ENCODE measurements around the gene GPRIN1. TPM values are rescaled to one million over a fixed set of nuclear protein-coding genes. Genes with fewer than 3 reads are reported as not detected.
A peak's percentile ranks its signal among the peaks of the same experiment; 100 is the strongest.

GPRIN1 gene
- total RNA-seq = 1 to 10 TPM; 1.7 to 1.9 TPM
- long read RNA-seq, partial matches to known transcripts = 4 of 4 reads
- long read RNA-seq, other reads (novel, unspliced or antisense) = 0 of 4 reads

GRCh38 chr5:176609724-176610434 is at the start of gene GPRIN1:
Gene GPRIN1 (minus strand): TSS chr5:176610156. CDS start chr5:176599834, 10,322 bp downstream.
- intact Hi-C loops (cut with DNase I, micrococcal nuclease) = no loop called here
- DNase-seq = peak in 1 of 2 donors; percentile 57

DNA sequence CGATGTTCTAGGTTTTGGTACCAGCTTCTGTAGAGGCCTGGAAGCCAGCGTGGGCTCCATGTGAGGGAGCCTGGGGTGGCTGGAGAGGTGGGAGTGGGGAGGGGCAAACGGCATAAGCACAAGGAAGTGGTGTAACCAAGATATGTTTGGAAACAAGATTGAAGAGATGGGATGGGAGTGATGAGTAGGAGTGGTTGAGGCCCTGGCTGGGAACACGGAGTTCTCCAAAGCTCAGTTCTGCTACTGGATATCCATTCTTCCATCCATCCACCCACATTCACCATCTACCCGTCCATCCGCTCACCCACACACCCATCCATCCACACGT is 49.5 kb upstream of the GPRIN1 start:
- intact Hi-C loops (cut with DNase I, micrococcal nuclease) = no loop called here
- DNase-seq = no peak
- ATAC-seq = no peak

More at GRCh38 chr5:176609724-176610434, at the start of gene GPRIN1:
- peak; percentile 88 for ATAC-seq

DNA sequence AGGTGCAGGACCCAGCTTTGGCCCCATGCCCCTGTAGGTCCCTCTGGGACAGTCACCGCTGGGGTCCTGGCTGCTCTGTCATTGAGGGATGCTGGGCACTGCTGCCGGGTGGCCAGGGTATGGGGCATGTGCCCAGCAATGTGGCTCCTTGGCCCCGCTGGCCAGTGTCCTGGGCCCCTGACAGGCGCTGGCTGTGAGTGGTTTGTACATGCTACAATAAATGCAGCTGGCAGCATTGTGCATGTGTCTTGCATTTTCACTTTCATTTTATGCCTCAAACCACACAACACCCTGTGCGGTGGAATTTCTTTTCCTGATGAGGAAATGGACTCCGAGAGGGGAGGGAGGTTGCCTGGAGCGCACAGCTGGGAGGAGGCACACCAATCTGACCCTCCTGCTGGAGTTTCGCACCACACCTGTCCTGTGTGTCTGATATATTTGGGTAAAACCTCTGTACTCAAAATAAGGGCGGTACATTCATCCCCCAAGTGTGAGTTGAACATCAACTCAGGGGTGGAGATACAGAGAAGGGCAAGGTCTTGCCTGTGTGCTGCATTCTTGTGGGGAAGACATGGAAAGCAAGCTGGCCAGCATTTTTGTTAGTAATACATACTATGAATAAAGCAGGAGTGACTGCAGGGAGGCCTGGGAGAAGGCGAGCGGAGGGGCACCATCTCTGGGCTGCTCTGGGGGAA is 49.0 kb upstream of the GPRIN1 start:
- peak; percentile 35 to 54 for DNase-seq
- intact Hi-C loops (cut with DNase I, micrococcal nuclease) = no loop called here
- peak; percentile 82 for ATAC-seq

GRCh38 chr5:176658007-176658599 is 48.1 kb upstream of the GPRIN1 start:
- intact Hi-C loops (cut with DNase I, micrococcal nuclease) = no loop called here
- peak; percentile 79 for ATAC-seq
- DNase-seq = peak; percentile 61 to 72

- intact Hi-C loops (cut with DNase I, micrococcal nuclease) = no loop called here
- ATAC-seq (no peak), DNase-seq (no peak)
Measured at GRCh38 chr5:176656467-176656990, 46.6 kb upstream of the GPRIN1 start.

DNA sequence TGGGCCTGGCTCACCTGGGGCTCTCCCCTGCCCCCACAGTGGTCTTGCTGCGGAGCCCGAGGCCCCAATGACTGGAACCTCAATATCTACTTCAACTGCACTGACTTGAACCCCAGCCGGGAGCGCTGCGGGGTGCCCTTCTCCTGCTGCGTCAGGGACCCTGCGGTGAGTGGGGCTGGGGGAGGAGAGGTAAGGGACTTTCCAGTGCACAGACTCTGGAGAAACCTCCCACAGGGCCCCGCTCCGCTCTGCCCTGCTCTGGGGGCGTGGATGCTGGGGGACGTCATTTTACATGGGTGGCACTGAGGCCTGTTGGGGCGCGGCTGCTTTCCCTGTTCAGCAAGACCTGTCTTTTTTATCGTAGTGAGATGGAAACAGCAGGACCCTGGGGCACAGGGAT is 44.9 kb upstream of the GPRIN1 start:
- intact Hi-C loops (cut with DNase I, micrococcal nuclease) = no loop called here
- DNase-seq = no peak
- ATAC-seq = no peak

DNA sequence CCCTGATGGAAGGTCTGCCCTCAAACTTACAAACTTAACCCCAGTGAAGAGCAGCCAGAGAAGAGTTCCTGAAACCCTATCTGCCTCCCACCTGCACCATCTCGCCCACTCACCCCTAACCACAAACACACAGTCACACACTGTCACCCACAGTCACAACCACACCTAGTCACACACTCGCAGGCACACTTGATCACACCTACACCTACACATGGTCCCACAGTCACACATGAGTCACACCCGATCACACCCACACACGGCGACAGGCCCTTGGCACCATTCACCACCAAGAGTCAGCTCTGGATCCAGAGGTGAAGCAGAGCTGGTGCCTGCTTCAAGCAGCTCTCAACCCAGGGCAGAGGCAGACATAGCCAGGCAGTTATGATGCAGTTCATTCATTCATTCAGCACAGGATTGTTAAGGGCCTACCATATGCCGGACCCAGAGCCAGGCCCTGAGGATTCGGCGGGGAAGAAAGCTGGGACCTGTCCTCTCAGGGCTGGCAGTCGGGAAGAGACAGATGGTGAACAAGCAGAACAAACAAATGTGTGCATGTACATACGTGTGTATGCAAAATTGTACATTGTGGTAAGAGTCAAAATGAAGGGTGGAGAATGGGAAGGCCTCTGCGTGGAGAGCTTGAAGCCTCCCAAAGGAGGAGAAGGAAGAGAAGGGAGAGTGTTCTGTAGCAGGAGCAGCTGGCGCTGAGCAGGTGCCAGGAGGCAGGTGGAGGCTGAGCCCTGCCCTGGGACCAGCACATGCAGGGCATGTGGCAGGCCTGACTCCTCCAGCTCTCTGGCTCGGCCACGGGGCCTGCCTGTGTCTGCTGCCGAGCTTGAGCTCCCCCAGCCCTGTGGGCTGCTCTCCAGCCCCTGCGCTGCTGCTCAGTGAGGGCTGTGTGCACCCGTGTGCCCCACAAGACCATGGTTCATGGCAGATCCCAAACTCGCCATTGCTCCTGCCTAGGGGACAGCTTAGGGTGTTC is 43.7 kb upstream of the GPRIN1 start:
- intact Hi-C loops (cut with DNase I, micrococcal nuclease) = no loop called here
- no peak for DNase-seq
- peak; percentile 14 for ATAC-seq

DNA sequence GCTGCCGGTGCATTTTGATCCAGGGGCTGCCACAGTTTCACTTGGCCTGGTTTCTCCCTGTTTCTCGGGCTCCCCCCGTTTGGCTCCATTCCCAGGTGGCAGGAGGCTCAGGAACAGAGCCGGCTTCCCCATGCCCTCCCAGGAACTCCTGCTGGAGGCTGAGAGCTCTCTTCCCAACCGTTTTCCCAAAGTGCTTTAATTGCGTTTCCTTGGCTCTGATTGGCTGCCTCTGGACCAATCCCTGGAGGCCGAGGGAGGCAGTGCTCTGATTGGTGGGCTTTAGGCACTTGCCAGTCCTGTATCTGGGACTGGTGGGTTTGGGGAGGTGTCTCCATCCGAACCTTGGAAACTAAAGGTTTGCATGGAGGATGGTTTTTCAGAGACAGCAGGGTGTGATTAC is 42.2 kb upstream of the GPRIN1 start:
- intact Hi-C loops (cut with DNase I, micrococcal nuclease) = no loop called here
- no peak for DNase-seq
- ATAC-seq = no peak

GRCh38 chr5:176651472-176651980 is 41.6 kb upstream of the GPRIN1 start:
- intact Hi-C loops (cut with DNase I, micrococcal nuclease) = no loop called here
- no peak for DNase-seq
- no peak for ATAC-seq

DNA sequence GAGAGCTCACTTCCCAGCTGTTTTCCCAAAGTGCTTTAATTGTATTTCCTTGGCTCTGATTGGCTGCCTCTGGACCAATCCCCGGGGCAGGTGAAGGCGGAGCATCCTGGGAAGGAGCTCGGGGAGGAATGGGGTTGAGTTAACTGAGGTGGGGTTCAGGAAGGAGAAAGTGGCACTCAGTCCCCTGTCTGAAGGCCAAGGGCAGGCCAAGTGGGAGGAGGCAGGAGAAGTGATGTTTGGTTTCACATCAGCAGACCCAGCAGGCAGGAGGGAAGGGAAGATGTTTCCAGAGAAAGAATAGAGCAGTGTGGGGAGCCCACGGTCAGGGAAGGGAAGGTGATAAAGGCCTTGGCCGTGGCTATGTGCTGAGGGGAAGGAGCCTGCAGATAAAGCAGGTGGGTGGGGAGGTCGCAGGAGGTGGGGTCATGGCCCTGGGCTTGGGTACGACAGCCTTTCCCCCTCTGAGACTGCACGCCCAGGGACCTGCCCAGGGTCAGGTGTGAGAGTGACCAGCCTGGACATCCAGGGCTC is 40.5 kb upstream of the GPRIN1 start:
- ATAC-seq (no peak), DNase-seq (no peak)
- intact Hi-C loops (cut with DNase I, micrococcal nuclease) = no loop called here

GRCh38 chr5:176648474-176649194 is 38.7 kb upstream of the GPRIN1 start:
- no peak for DNase-seq
- ATAC-seq = no peak
- intact Hi-C loops (cut with DNase I, micrococcal nuclease) = loop anchor here in 1 of 2 donors (10.0 kb wide), 1 partner anchor 234 kb away; the partner anchor contains the start of gene CLTB

GRCh38 chr5:176647843-176648473 is 38.0 kb upstream of the GPRIN1 start:
- intact Hi-C loops (cut with DNase I, micrococcal nuclease) = loop anchor here in 1 of 2 donors (10.0 kb wide), 1 partner anchor 233 kb away; the partner anchor contains the start of gene CLTB
- ATAC-seq = peak; percentile 22
- peak; percentile 69 to 87 for DNase-seq

DNA sequence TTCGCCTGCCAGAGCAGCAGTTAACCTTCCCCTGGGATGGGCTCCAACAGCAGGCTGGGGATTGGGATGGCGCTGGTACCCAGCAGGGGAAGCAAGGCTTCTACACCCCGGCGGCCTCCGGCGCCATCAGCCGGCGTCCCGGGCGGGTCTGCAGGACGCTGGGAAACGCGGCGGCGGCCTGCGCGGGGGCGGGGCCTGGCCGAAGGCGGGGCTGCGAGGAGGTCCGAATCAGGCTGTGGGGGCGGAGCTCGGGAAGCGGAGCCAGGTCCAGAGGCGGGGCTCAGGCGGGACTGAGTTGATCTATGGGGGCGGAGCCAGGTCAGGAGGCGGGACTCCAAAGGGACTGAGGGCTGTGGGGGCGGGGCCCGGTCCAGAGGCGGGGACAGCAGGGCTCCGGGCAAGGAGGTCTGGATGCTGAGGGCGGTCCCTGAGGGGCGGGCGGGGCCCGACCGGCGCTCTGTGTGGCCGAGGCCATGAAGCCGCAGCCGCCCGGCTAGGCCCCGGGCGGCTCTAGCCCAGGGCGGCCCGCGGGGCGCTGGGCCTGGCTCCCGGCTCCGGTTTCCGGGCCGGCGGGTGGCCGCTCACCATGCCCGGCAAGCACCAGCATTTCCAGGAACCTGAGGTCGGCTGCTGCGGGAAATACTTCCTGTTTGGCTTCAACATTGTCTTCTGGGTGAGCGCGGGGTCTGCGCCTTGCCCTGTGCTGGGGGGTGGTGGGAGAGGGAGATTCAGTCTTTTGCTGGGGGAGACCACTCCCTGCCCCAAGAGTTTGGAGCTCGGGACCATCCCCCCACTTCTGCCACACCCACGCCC is 37.3 kb upstream of the GPRIN1 start, which contains the start of gene TSPAN17:
Gene TSPAN17, plus strand, starts transcription at position 455 of the 813 bp plus-strand sequence. Its CDS starts 132 bp downstream, at position 587.
- ATAC-seq (peak; percentile 95), DNase-seq (peak; percentile 100)
- intact Hi-C loops (cut with DNase I, micrococcal nuclease) = loop anchor here in 1 of 2 donors (10.0 kb wide), 1 partner anchor 232 kb away; the partner anchor contains the start of gene CLTB

DNA sequence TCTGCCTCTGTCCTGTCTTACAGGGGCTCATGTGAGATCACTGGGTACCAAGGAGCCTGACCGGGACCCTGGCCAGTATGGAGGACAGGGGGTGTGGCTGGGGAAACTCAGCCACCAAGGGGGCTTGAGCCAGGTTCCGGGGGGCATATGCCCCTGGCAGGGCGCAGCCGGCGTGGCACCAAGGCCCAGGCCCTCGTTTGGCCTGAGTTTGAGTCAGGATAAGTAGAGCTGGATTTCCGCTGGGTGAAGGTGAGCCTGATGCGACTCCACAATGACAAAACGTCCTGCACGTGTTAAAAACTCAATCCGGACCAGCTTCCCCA is 36.7 kb upstream of the GPRIN1 start:
- no peak for DNase-seq
- intact Hi-C loops (cut with DNase I, micrococcal nuclease) = loop anchor here in 1 of 2 donors (10.0 kb wide), 1 partner anchor 232 kb away; the partner anchor contains the start of gene CLTB
- no peak for ATAC-seq

DNA sequence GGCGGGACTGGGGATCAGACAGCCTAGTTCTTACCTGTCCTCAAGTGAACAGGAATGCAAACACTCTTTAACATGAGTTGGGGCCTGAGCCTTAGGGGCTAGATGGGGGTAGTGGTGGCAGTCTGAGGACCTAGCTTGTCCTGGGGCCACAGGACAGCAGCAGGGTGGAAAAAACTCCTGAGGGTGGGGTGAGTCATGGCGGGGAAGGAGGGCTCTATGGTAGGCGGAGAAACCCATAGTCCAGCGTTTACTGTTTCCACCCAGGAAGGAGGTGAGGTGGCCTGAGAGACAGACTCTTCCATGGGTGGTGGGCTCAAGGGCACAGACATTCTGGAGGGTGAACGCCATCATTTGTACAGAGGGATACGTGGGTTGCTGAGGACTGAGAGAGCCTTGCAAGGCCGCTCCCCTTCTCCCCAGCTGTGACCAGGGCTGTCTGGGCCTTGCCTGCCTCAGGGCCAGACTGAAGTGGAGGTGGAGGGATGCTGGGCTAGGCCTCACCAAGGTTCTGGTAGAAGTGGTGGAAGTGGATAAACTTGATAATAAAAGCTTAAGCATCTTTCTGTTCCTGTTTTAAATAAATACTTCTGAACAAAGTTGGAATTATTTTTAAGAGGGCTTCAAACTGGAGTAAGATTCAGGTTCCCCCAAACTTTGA is 36.2 kb upstream of the GPRIN1 start:
- intact Hi-C loops (cut with DNase I, micrococcal nuclease) = loop anchor here in 1 of 2 donors (10.0 kb wide), 1 partner anchor 231 kb away; the partner anchor contains the start of gene CLTB
- DNase-seq (no peak), ATAC-seq (no peak)
